GM12878 (cell line): ENCODE results near the gene PRR23B. TPM values are rescaled to one million over a fixed set of nuclear protein-coding genes. Genes with fewer than 3 reads are reported as not detected.

Experiments
- BACH1 ChIP-seq: fragments of 450-650 bp; IDR thresholded peaks from 2 replicates; pipeline ENCODE4 v1.6.1; 2017; ENCODE audit warnings: mild to moderate bottlenecking, borderline replicate concordance
- CHD4 ChIP-seq: fragments of 200-600 bp; sonication (generic); IDR thresholded peaks from 2 replicates; pipeline ENCODE4 v1.6.1; 2016; ENCODE audit warnings: mild to moderate bottlenecking
- CTCF ChIP-seq, 3 experiments: IDR thresholded peaks in 2 of 3; conservative IDR thresholded peaks in 1 of 3; 2 replicates each; pipeline ENCODE4 v1.5.1; 2011; ENCODE audit warnings: low read depth in 3 of 3, low read length in 3 of 3, mild to moderate bottlenecking in 3 of 3, control low read depth in 2 of 3, moderate library complexity in 2 of 3, inconsistent platforms in 1 of 3, mixed read lengths in 1 of 3; ENCODE audit not compliant: control insufficient read depth in 2 of 3, insufficient read depth in 1 of 3; ENCODE audit errors: extremely low read depth in 1 of 3
- FOS ChIP-seq: IDR thresholded peaks from 3 replicates; pipeline ENCODE4 v1.6.1; 2011; ENCODE audit warnings: borderline replicate concordance; ENCODE audit not compliant: insufficient read length; ENCODE audit errors: extremely low read depth
- polyA plus RNA-seq, 11 experiments: library from polyadenylated mRNA; depleted of rRNA in 4 of 11; unstranded in 6 of 11; stranded (reverse) in 5 of 11; fragments of >200 nt; fragmentation: Nextera tagmentation in 4 of 11; fragmentation: Illumina TruSeq in 1 of 11; extraction: Ambion mirVana in 4 of 11; extraction: Trizol in 1 of 11; gene quantifications; 1 replicate in 1 of 11; 2 replicates in 10 of 11; pipeline versions ENCODE4 v1.2.1 to v1.2.3, GENCODE V29; 2011 to 2016; ENCODE audit warnings: inconsistent platforms in 2 of 11, missing spikeins in 2 of 11, low read depth in 1 of 11
- total RNA-seq, 4 experiments: library from RNA; depleted of rRNA in 3 of 4; stranded (reverse); fragments of >200 nt in 3 of 4; fragmentation: Illumina TruSeq in 1 of 4; extraction: Trizol in 1 of 4; gene quantifications; 2 replicates each; pipeline versions ENCODE4 v1.2.1 to v1.2.3, GENCODE V29; 2013 to 2021
- TF ChIP-seq, protein P1 (sequence below): fragments of 450-650 bp; IDR thresholded peaks from 2 replicates; pipeline ENCODE4 v1.6.1; 2017; ENCODE audit warnings: antibody characterized with exemption, mild to moderate bottlenecking, moderate library complexity
- TF ChIP-seq, protein P2 (sequence below): fragments of 450-650 bp; IDR thresholded peaks from 2 replicates; pipeline ENCODE4 v1.6.1; 2016; ENCODE audit warnings: mild to moderate bottlenecking

PRR23B gene
- total and polyA plus RNA-seq, 10 of the 15 experiments (the other 5 are each of a cell fraction or from before 2014, with no cell fraction given), result not detected

GRCh38 chr3:139016430-139017048, 4.2 kb downstream of the PRR23B start (continued):
- TF ChIP-seq, protein P1, sequence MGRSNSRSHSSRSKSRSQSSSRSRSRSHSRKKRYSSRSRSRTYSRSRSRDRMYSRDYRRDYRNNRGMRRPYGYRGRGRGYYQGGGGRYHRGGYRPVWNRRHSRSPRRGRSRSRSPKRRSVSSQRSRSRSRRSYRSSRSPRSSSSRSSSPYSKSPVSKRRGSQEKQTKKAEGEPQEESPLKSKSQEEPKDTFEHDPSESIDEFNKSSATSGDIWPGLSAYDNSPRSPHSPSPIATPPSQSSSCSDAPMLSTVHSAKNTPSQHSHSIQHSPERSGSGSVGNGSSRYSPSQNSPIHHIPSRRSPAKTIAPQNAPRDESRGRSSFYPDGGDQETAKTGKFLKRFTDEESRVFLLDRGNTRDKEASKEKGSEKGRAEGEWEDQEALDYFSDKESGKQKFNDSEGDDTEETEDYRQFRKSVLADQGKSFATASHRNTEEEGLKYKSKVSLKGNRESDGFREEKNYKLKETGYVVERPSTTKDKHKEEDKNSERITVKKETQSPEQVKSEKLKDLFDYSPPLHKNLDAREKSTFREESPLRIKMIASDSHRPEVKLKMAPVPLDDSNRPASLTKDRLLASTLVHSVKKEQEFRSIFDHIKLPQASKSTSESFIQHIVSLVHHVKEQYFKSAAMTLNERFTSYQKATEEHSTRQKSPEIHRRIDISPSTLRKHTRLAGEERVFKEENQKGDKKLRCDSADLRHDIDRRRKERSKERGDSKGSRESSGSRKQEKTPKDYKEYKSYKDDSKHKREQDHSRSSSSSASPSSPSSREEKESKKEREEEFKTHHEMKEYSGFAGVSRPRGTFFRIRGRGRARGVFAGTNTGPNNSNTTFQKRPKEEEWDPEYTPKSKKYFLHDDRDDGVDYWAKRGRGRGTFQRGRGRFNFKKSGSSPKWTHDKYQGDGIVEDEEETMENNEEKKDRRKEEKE, result no peak
- TF ChIP-seq, protein P2, sequence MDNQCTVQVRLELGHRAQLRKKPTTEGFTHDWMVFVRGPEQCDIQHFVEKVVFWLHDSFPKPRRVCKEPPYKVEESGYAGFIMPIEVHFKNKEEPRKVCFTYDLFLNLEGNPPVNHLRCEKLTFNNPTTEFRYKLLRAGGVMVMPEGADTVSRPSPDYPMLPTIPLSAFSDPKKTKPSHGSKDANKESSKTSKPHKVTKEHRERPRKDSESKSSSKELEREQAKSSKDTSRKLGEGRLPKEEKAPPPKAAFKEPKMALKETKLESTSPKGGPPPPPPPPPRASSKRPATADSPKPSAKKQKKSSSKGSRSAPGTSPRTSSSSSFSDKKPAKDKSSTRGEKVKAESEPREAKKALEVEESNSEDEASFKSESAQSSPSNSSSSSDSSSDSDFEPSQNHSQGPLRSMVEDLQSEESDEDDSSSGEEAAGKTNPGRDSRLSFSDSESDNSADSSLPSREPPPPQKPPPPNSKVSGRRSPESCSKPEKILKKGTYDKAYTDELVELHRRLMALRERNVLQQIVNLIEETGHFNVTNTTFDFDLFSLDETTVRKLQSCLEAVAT, result peak; percentile 32; the same call in 1 of the 2 replicates
- TF ChIP-seq FOS (no peak), BACH1 (0 out of 2 replicates have a peak, but pooled peaks have one; percentile 33), CTCF (IDR thresholded peaks at IDR 0.05 in 2 of 3, conservative IDR thresholded peaks at IDR 0.05 in 1 of 3; ENCODE audit: control insufficient read depth in 2 of 3, extremely low read depth in 1 of 3, insufficient read depth in 1 of 3, low read depth in 3 of 3, low read length in 3 of 3) (no peak), CHD4 (no peak)
